Upper lobe of left lung (tissue), 6 donors: ENCODE measurements around the gene PRKCQ. TPM values are rescaled to one million over a fixed set of nuclear protein-coding genes. Genes with fewer than 3 reads are reported as not detected.
A peak's percentile ranks its signal among the peaks of the same experiment; 100 is the strongest.

Experiments used
- ATAC-seq, 2 donors: fragments of 200-7000 bp; cut with Tn5 transposase; one replicate each; pipeline ENCODE4 v1.9.1; 2022; ENCODE audit warnings: mild to moderate bottlenecking in 2 of 2, moderate library complexity in 2 of 2; ENCODE audit not compliant: low FRiP score in 2 of 2
- DNase-seq, 2 donors: peaks; one replicate each; pipeline ENCODE4 v3.0.0-alpha.2; 2019 to 2020
- H3K27ac ChIP-seq, 4 donors: fragments of 200-600 bp; sonication (generic); one replicate each; pipeline ENCODE4 v1.5.1; 2016 to 2019
- H3K27me3 ChIP-seq, 4 donors: fragments of 200-600 bp; sonication (generic); one replicate each; pipeline ENCODE4 v1.5.1; 2017 to 2019
- H3K36me3 ChIP-seq, 4 donors: fragments of 200-600 bp; sonication (generic); one replicate each; pipeline ENCODE4 v1.5.1; 2016 to 2019
- H3K4me1 ChIP-seq, 4 donors: fragments of 200-600 bp; sonication (generic); one replicate each; pipeline ENCODE4 v1.5.1; 2018 to 2019
- H3K4me3 ChIP-seq, 4 donors: fragments of 200-600 bp; sonication (generic); one replicate each; pipeline ENCODE4 v1.5.1; 2017 to 2019; ENCODE audit warnings: mild to moderate bottlenecking in 2 of 4, moderate library complexity in 1 of 4
- H3K9me3 ChIP-seq, 4 donors: fragments of 200-600 bp; sonication (generic); one replicate each; pipeline ENCODE4 v1.5.1; 2018 to 2019
- CTCF ChIP-seq, 6 experiments: fragments of 450-650 bp in 4 of 6; fragments of 200-600 bp in 2 of 6; sonication (generic) in 2 of 6; IDR thresholded peaks; one replicate each; pipeline ENCODE4 v1.5.1; 2016 to 2019; ENCODE audit warnings: antibody characterized with exemption in 6 of 6
- EP300 ChIP-seq, 4 donors: sonication (generic); formaldehyde crosslinking; IDR thresholded peaks; one replicate each; pipeline ENCODE4 v1.5.1; 2017; ENCODE audit warnings: antibody characterized with exemption in 4 of 4, control low read depth in 2 of 4
- POLR2A ChIP-seq, 4 donors: fragments of 450-650 bp; IDR thresholded peaks; one replicate each; pipeline ENCODE4 v1.5.1; 2016 to 2017; ENCODE audit warnings: antibody characterized with exemption in 4 of 4, mild to moderate bottlenecking in 2 of 4
- POLR2AphosphoS5 ChIP-seq, 2 donors: sonication (generic); formaldehyde crosslinking; IDR thresholded peaks; one replicate each; pipeline ENCODE4 v1.5.1; 2017; ENCODE audit warnings: antibody characterized with exemption in 2 of 2
- WGBS, 2 donors: methylation state at CpG; one replicate each; pipeline ENCODE4 v1.1.5; 2017 to 2018; 5-methylcytosine and 5-hydroxymethylcytosine counted together
- total RNA-seq, 6 donors: library from RNA; depleted of rRNA in 4 of 6; stranded (reverse); fragments of >200 nt in 4 of 6; gene quantifications; one replicate each; pipeline versions ENCODE4 v1.1.0 to v1.2.1, GENCODE V29; 2016 to 2021
- donor health status: DM: no; HTN: no; CAD: no; lungs with moderate emphysema.
- donor health status: DM: no; HTN: yes; CAD: no; lungs with severe emphysema.

Gene PRKCQ
- total RNA-seq, 6 donors from 2014 or later, result 6.5 to 16.8 (median 11.2) TPM

GRCh38 chr10:6514844-6515780 lies 65.0 kb downstream of the PRKCQ start:
- H3K27ac ChIP-seq, result no peak overlapping the region
- no peaks in the 10 kb centered on the region for H3K27me3 ChIP-seq
- H3K9me3 ChIP-seq, result no peaks in the 10 kb centered on the region
- WGBS, 2 donors, result 71 to 77% methylated on average over 15 of the region's 15 CpGs
- peak; percentile 73 to 75 for ATAC-seq
- no peaks in the 10 kb centered on the region for H3K4me1 ChIP-seq
- no peak overlapping the region for H3K4me3 ChIP-seq
- DNase-seq, result no peak
- H3K36me3 ChIP-seq, result no peaks in the 10 kb centered on the region
- no peak for TF ChIP-seq POLR2A (IDR thresholded peaks at IDR 0.05)
- TF ChIP-seq EP300 (IDR thresholded peaks at IDR 0.05), result no peak
- TF ChIP-seq CTCF (IDR thresholded peaks at IDR 0.05), result no peak
- no peak for TF ChIP-seq POLR2AphosphoS5 (IDR thresholded peaks at IDR 0.05)

- WGBS, 2 donors, result 70 to 77% methylated on average over 7 of the region's 7 CpGs
- no peak for TF ChIP-seq EP300 (IDR thresholded peaks at IDR 0.05)
- TF ChIP-seq POLR2A (IDR thresholded peaks at IDR 0.05), result no peak
- TF ChIP-seq CTCF (IDR thresholded peaks at IDR 0.05), result no peak
- TF ChIP-seq POLR2AphosphoS5 (IDR thresholded peaks at IDR 0.05), result no peak
- DNase-seq (no peak), ATAC-seq (no peak)
- Histone ChIP-seq H3K27ac (no peak overlapping the region), H3K27me3 (no peaks in the 10 kb centered on the region), H3K9me3 (no peaks in the 10 kb centered on the region), H3K36me3 (no peaks in the 10 kb centered on the region), H3K4me1 (no peaks in the 10 kb centered on the region), H3K4me3 (no peak overlapping the region)
Observed at GRCh38 chr10:6514180-6514579, 65.9 kb downstream of the PRKCQ start.

GRCh38 chr10:6513476-6513875 lies 66.6 kb downstream of the PRKCQ start:
- WGBS, 2 donors, result 72 to 86% methylated on average over 3 of the region's 3 CpGs
- Histone ChIP-seq H3K27ac (no peak overlapping the region), H3K36me3 (no peaks in the 10 kb centered on the region), H3K9me3 (no peaks in the 10 kb centered on the region), H3K27me3 (no peaks in the 10 kb centered on the region), H3K4me1 (no peaks in the 10 kb centered on the region), H3K4me3 (no peak overlapping the region)
- TF ChIP-seq CTCF (IDR thresholded peaks at IDR 0.05) (no peak), POLR2AphosphoS5 (IDR thresholded peaks at IDR 0.05) (no peak), POLR2A (IDR thresholded peaks at IDR 0.05) (no peak), EP300 (IDR thresholded peaks at IDR 0.05) (no peak)
- ATAC-seq, result no peak
- DNase-seq, result no peak

- peak; percentile 34 to 59 for ATAC-seq
- Histone ChIP-seq H3K36me3 (no peaks in the 10 kb centered on the region), H3K4me3 (no peak overlapping the region), H3K4me1 (no peaks in the 10 kb centered on the region), H3K9me3 (no peaks in the 10 kb centered on the region), H3K27me3 (no peaks in the 10 kb centered on the region), H3K27ac (peak overlapping the region in 2 of 4 donors; percentile 19 to 23)
- TF ChIP-seq CTCF (IDR thresholded peaks at IDR 0.05), result no peak
- TF ChIP-seq POLR2A (IDR thresholded peaks at IDR 0.05), result peak in 1 of 4 donors; percentile 20
- peak in 1 of 4 donors; percentile 57 for TF ChIP-seq EP300 (IDR thresholded peaks at IDR 0.05)
- no peak for TF ChIP-seq POLR2AphosphoS5 (IDR thresholded peaks at IDR 0.05)
- no peak for DNase-seq
- 61 to 64% methylated on average over 3 of the region's 3 CpGs for WGBS, 2 donors
Observed at GRCh38 chr10:6512182-6512581, 67.9 kb downstream of the PRKCQ start.
